HG02798 (cell line): ENCODE measurements around the gene ZDHHC22.

Source experiments
- ATAC-seq: cut with Tn5 transposase; IDR thresholded peaks from one replicate; pipeline ENCODE4 v1.9.1; 2021; ENCODE audit warnings: mild to moderate bottlenecking; ENCODE audit not compliant: unreplicated experiment, poor library complexity

ZDHHC22 gene

DNA sequence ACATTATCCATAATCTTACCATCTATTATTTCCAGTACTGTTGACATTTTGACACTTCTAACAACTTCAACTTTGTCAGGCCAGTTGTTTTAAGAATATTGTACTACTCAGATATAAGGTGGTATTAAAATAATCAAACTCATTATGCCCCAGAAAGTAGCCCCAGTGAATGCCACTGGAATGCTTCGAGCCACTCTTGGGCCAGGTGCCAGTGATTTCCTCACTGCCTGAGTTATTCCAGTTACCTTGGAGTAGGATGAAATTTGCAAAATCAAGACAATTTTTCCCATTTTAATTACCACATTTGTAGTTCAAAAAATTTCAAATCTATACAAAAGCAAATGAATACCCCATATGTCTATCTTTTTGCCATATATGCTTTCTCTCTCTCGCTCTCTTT lies 34.4 kb downstream of the ZDHHC22 start:
- no peak for ATAC-seq

DNA sequence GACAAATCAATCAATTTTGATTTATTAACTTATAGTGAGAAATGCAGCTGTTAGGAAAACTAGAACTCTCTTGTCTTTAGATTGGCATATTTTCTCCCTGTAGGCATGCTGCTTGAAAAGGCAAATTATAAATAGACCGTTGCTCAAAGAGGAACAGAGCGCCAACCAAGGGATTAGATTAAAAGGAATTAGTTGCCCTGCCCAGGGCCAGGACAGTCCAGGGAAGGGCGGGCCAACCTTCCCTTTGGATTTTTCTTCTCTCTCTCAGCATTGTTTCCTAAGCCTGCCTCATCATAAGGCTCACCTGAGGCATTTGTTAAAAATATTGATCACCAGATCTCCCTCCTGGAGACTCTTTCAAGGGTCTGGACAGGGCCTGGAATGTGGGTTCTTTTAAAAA lies 34.9 kb downstream of the ZDHHC22 start:
- ATAC-seq: no peak

GRCh38 chr14:77105145-77105939 lies 36.2 kb downstream of the ZDHHC22 start:
- ATAC-seq: no peak

DNA sequence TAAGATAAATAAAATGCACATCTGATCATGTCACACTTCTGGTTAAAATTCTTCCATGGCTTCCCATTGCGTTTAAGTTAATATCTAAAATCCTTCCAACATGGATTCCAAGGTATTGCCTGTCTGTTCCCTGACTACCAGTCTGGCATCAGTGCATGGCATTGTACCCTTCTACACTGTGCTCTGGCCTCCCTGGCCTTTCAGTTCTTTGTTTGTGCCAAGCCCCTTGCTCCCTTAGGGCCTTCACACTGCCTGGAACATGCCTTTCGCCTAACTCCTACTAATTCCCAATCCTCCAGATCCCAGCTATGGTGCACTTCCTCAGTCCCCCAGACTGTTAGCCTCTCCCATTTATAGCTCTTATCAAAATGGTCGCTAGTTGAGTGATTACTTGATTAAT lies 37.2 kb downstream of the ZDHHC22 start:
- ATAC-seq: no peak

GRCh38 chr14:77103951-77104350 lies 37.6 kb downstream of the ZDHHC22 start:
- no peak for ATAC-seq

- ATAC-seq: no peak
Observed at GRCh38 chr14:77103475-77103874, 38.1 kb downstream of the ZDHHC22 start.

DNA sequence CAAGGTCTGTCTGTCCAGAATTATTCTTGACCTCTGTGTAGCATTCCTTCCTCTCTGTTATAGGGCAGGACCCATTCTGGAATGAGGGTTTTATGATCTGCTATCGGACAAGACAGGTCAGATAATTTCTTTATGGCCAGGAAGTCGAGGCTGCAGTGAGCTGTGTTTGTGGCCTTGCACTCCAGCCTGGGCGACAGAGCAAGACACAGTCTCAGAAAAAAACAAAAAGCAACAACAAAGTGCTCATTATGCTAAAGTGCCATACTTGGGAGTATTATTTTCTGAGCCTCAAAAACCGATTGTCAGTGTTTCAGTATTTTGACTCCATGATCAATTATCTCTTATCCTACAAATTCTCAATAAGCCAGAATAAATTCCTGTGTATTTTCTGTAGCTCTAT lies 39.4 kb downstream of the ZDHHC22 start:
- ATAC-seq: no peak

GRCh38 chr14:77100961-77101360 lies 40.6 kb downstream of the ZDHHC22 start:
- no peak for ATAC-seq

GRCh38 chr14:77099425-77100167 lies 42.0 kb downstream of the ZDHHC22 start:
- ATAC-seq: no peak

- no peak for ATAC-seq
Observed at GRCh38 chr14:77098529-77099353, 42.9 kb downstream of the ZDHHC22 start.

DNA sequence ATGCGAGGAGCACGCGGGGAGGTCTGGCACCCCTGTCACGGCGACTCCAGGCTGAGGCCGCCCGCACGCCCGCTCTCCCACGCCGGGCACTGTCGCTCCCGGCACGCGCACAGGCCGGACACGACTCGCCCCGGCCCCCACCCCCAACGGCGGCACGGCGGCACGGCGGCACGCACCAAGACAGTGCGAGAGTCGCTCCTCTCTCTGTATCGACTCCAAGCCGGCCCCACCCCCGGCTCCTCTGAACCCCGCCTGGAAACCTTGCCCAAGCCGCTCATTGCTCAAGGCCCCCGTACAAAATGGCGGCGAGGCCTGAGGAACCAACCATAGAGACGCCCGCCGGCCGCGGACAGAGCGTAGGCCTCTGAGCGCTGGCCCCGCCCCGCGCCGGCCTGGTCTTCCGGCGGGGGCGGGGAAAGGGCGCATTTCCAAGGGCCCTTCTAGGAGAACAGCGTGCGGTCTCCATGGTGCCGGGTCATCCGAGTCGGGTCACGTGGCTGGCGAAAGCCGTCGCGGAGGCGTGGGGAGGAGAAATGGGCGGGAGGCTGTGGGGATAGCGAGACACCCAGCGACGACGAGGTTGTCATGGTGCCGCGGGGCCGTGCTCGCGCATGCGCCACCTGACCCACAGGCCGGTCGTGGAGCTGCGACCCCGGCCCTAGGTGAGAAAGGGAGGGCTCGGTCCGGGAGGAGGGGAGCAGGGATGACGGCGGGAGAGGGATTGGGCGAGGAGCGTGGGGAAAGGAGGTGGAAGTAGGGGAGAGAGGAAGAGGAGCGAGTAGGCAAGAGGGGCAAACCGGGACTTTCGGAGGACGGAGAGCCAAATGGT lies 43.7 kb downstream of the ZDHHC22 start, which contains the start of gene CIPC:
TSS of gene CIPC (plus strand) at position 559 of the 829 bp plus-strand sequence. CDS start 7,451 bp downstream, outside the sequence.
- ATAC-seq: peak; percentile 91

DNA sequence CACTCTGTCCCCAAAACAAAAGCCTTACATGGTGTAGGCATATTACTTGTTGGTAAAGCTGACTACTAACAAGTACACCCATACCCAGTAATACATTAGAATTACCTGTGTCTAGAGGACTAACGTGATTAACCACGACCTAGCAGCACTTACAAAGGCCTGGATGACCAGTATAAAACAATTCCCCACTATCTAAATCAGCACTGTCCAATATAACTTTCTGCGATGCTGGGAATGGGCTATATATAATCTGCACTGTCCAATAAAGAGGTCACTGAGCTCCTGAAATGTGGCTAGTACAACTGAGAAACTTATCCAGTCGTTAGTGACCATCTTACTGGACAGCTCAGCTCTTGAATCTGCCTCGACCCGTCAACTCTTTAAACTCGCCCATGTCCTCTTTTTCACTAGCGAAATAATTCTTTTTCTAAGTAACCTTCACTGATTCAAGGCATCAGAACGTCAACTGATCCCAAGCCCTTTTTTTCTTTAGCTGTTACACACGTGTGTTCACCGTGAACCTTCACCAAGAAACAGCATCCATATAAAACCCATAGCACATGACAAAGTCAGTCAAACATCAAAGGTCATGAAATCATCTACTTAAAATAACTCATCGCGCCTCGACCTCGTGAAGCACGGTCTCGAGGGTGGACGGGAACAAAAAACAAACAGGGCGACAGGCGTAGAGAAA lies 44.4 kb downstream of the ZDHHC22 start:
- no peak for ATAC-seq

DNA sequence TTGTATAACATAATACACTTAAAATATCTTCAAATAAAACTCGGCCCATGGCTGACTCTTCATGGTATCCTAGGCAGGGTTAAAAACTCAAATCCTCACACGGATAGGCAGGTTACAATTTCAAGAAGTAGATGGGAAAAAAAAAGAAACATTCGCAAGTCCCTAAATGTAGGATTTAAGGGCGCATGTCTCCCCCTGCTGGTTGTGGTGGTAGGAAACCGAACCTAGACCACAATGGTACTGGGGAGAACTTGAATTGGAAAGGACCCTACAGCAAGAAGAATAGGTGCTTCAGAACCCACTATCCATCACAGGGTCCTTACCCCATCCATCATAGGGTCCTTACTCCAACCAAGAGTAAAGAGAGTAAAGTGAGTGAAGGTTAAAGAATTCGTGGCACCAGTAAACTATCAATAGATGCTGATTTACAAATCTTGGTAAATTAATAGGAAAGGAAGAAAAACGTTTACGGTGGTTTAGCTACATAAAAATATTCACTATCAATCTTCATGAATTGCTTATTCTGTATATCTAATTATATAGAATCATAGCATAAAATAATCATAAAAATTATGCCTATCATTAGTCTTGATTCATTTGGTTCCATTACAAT lies 46.8 kb downstream of the ZDHHC22 start:
- ATAC-seq: no peak

GRCh38 chr14:77092676-77093075 lies 48.9 kb downstream of the ZDHHC22 start:
- no peak for ATAC-seq

DNA sequence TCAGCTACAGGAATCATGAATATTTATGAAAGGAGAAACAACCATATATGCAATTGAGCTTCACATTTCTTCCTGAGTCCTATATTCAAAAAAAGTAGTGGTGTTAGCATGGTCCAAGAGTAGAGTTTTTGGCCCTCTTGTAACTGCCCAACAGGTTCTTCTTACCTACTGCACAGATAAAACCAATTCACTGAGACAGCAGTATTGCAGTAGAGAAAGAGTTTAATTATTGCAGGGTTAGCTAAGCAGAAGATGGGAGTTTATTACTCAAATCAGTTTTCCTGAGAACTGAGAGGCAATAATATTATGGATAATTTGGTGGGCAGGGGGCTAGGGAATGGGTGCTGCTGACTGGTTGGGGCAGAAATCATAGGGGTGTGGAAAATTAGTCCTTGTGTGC lies 50.1 kb downstream of the ZDHHC22 start:
- ATAC-seq: no peak

- no peak for ATAC-seq
Observed at GRCh38 chr14:77088645-77089044, 52.9 kb downstream of the ZDHHC22 start.

- ATAC-seq: no peak
Observed at GRCh38 chr14:77088219-77088618, 53.4 kb downstream of the ZDHHC22 start.

GRCh38 chr14:77087631-77088030 lies 54.0 kb downstream of the ZDHHC22 start:
- ATAC-seq: no peak

DNA sequence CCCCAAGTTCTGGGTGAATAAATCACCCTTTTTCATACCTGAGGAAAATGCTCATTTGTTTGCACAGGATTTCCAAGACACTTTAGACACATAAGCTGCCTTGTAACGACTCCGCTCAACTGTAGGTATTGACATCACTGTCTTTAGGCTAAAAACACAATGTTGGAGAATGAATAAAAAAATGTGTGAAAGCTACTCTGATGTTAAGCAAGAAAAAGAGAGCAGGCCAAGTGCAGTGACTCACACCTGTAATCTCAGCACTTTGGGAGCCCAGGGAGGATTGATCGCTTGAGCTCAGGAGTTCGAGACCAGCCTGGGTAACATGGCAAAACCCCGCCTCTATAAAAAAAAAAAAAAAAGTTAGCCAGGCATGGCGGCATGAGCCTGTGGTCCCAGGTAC lies 54.6 kb downstream of the ZDHHC22 start:
- ATAC-seq: no peak
